Glomerular endothelial cell (primary cell): Measurements from ENCODE around the gene CERS6. TPM values are rescaled to one million over a fixed set of nuclear protein-coding genes. Genes with fewer than 3 reads are reported as not detected.

Source experiments
- DNase-seq: peaks from one replicate; pipeline ENCODE4 v3.0.0-alpha.2; 2011; ENCODE audit warnings: low read depth, low spot score; ENCODE audit errors: extremely low read depth
- total RNA-seq: library from RNA; depleted of rRNA; stranded (reverse); fragments of >200 nt; gene quantifications from 2 replicates; pipeline ENCODE4 v1.2.3, GENCODE V29; 2015

CERS6 gene
- total RNA-seq, 1 donor from 2014 or later, result 13.5 TPM

DNA sequence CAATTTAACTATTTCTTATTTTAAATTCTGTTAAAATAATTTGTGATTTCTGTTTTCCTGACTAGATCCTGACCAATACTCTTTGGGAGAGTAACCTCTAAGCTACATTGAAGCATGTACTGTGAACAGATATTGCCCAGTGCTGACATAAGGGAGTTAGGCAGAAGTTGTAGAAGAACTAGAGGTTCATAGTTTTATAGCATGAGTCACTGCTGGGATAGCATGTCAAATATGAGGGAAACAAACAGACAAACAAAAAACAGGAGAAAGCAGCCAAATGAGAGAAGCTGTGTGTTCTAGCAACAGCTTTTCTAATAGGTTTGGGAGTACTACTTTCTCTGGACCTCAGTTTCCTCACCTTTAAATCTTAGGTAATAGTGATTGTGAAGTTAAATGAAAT is 72.4 kb downstream of the CERS6 start:
- no peak for DNase-seq

DNA sequence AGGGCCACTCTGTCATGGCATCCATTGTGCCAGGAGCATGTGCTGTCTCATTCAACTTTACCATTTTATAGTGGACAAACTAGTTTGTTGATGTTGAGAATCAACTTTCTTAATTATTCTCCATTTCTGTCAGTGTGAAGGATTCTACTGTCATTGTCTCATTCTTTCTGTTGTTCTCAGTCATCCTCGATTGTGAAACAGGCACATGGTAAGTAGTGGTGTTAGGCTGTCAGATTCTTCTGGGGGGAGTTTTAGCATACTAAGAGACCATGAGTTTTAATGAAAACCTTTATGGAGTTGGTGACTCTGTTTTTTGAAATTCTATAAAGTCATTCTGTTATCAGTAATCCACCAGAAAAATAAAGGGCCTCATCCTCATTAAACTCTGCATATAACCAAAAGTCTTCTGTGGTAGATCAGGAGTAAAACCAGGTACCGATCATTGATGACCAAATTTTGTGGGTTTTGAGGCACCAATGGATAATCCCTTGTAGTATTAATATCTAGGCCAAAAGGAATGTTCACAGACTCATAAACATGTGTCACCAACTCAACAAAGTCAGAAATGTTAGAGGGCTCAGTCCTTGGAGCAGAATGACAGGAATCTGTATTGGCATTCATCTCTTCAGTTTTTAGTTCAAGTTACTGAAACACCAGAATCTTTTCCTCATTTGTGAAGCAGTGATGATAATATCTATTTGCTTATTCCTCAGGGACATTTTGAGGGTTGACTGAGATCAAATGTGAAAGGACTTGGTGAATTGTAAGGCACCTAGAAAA is 73.2 kb downstream of the CERS6 start:
- DNase-seq, result no peak

DNA sequence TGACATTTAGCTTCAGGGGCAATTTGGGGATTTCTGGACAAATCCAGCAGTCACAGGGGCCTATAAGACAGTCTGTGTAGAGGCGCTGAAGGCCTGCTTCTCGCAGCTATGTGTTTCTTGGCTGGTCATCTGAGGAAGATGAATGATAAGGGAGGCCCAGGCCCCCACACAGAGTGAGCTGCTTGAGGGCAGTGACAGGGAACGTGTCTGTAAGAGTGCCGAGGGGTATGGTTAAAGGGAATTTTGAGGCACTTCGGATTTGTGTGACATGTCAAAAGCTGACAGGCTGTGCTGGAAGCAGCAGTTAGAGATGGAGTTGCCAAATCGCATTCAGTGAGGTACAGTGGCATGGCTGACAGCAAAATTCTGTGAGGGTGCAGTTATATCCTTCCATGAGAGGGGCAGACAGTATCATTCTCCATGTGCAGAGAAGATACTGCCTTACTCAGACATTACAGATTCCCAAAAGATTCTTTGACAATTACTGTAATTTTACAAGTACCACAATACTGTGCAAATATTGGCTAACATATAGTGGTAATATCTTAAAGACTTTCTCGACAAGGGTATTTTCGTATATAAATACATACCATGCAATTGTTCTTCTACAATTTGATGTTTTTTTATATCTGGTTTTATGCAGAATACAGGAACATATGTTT is 74.0 kb downstream of the CERS6 start:
- DNase-seq, result no peak

DNA sequence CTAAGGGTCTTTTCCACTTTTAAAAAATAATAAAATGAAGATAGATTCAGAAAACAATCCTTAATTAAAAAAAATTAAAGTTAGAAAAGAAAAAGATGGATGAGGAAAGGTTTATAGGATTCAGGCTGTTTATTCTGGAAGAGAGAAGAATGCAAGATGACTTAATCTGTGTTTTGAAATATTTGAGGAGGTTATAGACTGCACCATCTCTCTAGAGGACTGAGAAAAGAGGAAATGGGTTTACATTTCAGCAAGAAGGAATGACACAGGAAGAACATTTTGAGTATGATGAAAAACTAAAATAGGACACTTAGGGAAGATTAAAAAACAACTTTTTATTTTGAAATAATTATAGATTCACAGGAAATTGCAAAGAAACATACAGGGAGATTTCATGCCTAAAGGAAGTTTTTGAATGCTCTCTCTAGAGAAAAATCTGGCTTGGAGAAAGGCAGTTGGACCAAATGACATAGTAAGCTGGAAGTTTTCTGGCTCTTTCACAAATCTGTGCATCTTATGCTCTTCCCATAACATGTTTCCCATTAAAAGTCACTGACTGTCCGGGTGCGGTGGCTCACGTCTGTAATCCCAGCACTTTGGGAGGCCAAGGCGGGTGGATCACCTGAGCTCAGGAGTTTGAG is 75.0 kb downstream of the CERS6 start:
- DNase-seq, result no peak

DNA sequence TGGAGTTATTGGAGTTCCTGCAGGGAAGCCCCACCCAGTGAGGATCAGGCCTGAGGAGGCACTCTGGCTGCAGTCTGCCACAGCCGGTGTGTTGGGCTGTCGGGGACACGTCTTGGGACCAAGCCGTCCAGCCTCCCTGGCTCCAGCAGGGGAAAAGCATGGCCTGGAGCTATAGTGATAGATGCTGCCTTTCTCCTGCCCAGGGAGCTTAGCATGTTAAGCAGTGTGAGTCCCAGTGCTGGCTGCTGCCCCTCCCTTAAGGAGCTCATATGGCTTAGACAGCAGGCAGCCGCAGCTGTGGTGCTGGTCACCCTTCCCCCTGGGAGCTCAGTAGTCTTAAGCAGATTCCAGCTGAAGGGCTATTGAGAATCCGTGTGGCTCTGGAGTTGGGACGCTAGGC is 78.9 kb downstream of the CERS6 start:
- DNase-seq, result no peak

DNA sequence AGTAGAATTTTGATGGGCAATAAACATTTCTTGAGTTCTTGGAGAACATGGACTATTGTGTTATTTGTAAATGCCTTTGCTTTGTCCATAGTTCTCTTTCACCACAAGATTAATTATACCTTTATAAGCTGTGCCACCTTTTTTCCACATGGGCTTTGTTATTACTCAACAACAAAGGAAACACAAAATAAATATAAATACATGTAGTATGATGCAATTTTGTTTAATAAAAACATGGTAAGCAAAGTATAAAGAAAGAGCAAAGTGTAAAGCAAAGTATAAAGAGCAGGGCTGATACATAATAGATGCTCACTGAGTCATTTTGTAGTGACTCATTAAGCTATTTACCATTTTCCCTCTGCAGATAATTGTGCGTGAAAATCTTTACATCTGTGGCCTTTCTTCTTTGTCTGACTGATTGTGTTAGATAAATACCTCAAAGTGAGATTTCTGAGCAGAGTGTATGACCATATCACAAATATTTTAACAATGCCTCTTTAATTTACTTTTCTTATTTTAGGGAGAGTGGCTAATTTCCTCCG is 80.9 kb downstream of the CERS6 start:
- no peak for DNase-seq

DNA sequence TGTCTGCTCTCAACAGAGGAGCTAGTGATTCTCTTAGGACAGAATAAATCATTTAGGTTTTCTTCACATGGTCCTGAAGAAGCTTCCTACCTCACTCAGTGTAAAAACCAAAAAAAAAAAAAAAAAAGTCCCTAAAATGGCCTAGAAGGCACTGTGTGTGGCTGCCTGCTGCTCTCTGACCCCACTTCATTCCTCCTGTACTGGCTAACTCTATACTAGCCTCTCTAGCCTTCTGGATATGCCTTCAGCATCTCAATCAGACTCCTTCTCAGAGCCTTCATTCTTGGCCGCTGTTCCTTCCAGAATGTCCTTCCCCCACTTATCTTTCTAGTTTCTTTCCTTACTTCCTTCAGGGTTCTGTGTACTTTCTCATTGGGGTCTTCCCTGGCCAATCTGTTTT is 82.1 kb downstream of the CERS6 start:
- DNase-seq, result no peak

DNA sequence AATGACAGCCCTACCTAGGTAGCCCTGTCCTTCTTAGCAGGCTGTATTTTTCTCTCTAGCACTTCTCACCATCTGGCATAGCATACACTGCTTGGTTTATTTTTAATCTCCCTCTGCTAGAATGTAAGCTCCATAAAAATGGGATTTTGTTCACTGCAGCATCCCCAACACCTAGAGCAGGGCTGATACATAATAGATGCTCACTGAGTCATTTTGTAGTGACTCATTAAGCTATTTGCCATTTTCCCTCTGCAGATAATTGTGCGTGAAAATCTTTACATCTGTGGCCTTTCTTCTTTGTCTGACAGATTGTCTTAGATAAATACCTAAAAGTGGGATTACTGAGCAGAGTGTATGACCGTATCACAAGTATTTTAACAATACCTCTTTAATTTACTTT is 82.5 kb downstream of the CERS6 start:
- DNase-seq, result no peak

DNA sequence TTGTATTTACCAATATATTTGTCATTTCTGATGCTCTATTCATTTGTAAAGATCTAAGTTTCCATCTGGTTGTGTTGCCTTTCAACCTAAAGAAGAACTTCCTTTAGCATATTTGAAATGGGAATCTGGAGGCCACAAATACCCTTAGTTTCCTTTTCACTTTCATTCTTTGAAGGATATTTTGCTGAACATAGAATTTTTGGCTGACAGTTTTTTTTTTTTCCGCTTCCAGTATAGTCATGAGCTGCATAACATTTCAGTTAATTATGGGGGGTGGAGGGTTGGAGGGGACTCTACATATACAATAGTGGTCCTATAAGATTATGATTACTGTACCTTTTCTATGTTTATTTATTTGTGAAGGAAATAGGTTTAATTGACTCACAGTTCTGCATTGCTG is 83.9 kb downstream of the CERS6 start:
- no peak for DNase-seq

DNA sequence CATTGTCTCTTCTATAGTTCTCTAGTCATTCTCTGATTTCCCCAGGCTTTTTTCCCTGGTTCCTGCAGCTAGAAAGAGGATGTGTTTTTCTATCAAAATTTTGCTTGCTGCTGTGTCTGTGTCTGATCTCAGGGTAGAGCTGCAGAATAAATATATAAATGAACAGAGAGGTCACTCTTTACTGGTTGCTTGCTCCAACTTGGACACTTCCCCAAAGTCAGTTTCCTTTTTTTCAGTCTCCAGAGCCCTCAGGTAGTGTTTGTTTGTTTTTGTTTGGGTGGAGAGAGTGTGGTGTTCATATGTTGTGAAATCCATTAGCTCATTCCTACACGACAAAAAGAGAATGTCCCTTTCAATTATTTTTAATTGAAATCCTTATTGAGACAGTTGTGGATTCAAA is 85.8 kb downstream of the CERS6 start:
- DNase-seq, result no peak

DNA sequence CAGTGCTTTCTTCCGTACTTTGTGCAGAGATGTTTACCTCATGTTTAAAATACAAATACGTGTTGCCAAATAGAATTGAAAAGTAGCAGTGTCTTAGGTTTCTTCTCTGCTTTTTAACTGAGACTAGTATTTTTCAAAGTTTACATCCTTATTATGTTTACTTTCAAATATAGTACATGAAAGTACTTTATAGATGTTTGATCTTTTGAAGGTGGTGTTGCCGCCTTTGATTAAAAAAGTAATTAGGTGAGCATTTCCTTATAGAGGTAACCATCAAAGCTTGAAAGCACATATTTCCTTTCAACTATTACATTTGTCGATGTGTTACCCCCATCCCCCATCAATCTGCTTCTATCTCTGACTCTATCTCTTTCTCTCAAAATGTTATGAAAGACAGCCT is 87.0 kb downstream of the CERS6 start:
- no peak for DNase-seq

DNA sequence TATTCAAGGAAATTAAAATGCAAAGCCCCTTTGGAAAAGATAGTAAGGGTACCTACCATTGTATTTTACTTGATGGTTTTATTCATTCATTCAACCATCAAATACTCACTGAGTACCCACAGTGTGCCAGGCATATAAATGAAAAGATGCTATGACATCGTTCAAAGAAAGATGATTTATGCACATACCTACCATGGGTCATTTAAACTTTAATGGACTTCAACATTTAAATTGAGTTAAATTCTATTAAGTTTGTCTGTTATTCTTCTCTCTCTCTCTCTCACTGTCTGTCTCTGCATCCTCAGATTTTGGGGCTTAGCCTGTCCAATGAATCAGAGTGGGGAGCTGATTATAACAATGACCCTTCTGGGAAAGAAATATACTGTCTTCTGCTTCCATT is 87.9 kb downstream of the CERS6 start:
- no peak for DNase-seq

DNA sequence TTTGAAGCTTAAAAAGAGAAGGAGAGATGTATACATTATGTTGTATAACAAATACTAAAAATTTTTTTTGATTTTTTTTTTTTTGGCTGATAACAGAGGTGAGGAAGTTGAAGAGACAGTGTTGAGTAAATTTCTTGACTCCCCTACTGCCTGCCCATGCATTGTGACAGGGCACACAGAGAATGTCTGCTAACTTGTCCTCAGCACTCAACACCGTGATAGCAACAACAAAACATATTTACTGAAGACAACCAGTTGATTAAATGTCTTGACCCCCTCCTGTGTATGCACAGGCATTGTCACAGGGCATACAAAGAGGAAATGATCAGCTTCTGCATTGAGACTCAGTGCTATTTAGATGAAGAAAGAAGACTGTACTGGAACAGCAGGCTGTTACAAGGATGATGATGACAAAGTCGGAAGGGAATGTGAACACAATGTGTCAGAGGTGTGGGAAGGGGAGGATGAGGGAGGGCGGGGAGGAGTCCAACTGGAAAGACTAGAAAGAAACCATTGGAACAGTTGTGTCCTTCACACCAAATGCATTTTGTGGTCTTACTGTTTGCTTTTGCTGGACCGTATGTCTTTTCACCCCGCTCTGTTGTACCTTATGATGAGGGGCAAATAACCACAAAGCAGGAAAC is 89.5 kb downstream of the CERS6 start:
- peak; percentile 37 for DNase-seq

DNA sequence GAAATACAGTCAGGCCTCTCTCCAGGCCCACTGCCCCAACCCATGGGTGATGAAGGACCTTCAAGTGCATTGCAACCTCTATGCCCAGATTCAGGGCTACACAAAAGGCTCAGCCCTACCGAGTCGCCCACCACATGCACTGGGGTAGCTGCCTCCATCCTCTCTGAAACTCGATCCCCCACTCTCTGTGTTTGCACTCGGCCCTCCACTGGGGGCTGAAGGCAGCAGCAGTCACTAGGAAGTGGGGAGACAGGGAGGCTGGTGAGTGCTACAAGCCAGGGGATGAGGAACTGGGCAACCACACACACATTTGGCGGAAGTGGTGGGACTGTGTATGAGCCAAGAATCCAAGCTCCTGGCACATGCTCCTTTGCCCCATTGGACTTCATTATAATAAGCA is 94.6 kb downstream of the CERS6 start:
- no peak for DNase-seq

DNA sequence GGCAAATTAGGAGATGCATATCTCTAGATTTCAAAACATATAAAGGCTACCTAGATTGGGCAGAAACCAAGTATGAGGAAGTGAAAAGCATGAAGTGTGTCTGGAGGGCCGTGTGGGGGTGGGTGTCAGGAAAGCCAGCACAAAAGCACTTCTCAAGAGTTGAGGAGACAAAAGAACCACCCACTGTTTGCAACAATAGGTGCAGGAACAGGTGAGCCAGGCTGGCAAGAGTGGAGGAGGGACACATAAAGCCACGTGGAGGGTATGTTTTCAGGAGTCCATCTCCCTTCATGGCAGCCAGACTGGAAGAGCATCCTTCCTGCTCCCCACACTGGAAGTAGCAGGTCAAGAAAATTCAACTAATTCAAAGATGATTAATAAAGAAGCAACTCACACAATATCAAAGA is 96.4 kb downstream of the CERS6 start:
- no peak for DNase-seq

DNA sequence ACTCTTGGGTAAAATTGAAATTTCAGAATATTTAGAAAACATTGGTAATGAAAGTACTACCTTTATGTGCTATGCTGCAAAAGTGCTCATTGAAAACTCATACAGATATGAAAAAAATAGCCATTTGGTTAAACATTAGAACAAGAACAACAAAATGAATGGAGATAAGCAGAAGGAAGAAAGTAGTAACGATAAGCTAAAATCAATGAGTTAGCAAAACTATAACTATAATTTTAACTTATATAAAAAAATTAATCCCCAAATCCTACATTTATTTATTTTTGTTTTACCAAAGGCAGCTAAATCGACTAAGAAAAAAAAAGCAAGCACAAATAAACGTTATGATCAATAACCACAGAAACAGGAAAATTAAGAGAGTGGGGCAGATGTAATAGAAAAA is 99.2 kb downstream of the CERS6 start:
- DNase-seq, result no peak

DNA sequence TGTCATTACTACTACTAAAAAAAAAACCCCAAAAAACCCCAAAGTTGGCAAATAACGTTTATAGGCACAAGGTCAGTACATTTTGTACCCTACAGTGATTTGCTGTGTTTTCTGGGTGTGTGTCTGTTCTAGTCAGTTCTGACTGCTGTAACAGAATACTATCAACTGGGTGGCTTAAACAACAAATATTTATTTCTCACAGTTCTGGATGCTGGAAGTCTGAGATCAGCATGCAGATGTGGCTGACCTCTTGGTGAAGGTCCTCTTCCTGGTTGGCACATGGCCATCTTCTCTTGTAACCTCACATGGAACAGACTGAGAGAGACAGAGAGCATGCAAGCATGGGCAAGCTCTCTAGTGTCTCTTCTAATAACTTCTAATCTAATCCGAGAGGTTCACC is 103.1 kb downstream of the CERS6 start:
- DNase-seq, result no peak

DNA sequence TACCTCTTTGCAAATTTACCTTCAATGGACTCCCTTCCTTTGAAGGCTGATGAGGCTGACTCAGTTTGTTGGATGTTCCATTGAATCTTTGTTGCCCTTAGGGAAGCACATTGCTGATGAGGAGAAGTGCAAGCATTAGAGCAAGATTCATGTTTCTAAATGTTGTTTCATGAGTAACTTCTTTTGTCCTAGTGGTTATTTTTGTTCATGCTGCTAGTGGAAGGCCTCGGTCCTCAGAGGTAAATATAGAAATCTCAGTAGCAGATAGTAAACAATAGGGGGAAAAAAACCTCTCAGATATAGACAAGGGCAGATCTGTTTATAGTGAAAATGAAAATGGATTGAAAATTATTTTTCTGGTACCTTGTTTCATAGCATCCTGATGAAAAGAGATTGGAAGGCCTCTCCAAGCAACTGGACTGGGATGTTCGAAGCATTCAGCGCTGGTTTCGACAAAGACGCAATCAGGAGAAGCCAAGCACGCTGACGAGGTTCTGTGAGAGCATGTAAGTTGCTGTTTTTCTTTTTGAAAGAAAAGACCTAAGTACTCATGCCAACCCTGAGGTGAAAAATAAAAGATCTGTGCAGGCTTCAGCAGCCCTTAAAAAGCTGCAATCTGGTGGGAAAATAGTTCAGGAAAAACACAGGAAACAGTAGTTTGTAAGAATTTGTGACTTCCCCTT is 104.9 kb downstream of the CERS6 start:
- no peak for DNase-seq

DNA sequence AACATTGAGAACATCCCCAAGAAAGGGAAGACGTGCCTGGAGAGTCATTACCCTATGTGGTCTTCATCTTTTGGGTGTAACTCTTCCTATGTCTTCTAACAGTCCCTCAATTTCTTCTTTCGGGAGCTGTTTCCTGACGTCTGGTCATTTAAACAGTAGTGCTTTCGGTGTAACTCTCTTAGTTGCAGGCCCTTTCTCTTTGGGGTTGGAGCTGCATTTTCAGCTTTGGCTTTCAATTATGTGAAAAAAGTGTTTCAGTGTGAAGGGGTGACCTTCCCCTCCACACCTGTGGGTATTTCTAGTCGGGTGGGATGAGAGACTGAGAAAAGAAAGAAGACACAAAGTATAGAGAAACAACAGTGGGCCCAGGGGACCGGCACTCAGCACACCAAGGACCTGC is 105.9 kb downstream of the CERS6 start:
- no peak for DNase-seq

DNA sequence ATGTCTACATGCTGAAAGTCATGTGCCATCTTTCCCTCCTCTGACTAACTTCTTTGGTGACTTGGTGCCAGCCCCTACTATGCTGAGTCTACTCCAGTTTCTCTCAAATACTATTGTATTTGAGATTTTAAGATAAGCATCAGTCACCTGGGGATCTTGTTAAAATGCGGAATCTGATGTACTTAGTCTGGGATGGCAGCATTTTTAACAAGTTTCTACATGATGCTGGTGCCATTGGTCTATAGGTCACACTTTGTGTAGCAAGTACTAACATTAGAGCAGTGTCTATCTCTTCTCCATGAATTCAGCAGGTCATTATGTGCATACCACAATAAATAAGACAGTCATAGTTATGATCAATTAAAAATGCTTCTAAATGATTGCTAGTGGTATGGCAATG is 106.9 kb downstream of the CERS6 start:
- DNase-seq, result no peak

DNA sequence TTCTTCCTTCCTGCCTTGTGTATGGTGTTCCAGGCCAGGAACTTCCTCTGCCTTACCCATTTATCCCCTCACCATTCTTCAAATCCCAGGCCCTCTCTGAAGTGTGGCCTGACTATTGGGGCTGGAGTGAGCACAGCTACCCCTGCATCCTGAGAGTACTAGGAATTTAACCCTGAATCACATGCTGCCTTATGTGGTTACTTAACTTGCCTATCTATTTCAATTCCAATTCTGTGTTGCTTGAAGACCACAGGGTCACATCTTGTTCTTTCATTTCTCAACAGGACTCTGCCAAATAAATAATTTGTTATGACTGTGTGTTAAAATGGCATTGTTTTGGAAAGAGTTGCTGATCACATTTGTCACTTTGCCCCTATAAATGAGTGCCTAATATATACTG is 108.6 kb downstream of the CERS6 start:
- DNase-seq, result no peak
